ENCODE data around the gene RTRAF.

RTRAF gene

GRCh38 chr14:52014601-52015267 lies 25.4 kb downstream of the RTRAF start:
- no peak for TF ChIP-seq CTCF (IDR thresholded peaks at IDR 0.05; ENCODE audit: insufficient read depth, low read length)
- no peak for TF ChIP-seq REST (IDR thresholded peaks at IDR 0.05; ENCODE audit: insufficient replicate concordance, low read depth)
- Histone ChIP-seq H3K27ac (replicated peaks) (no peak overlapping the region), H3K4me3 (replicated peaks; ENCODE audit: insufficient read depth, low read length) (no peak overlapping the region), H3K27me3 (ENCODE audit: insufficient read depth, poor library complexity, severe bottlenecking) (no peaks in the 10 kb centered on the region)
- peak in 1 of 2 experiments; percentile 35 for DNase-seq (ENCODE audit: low read depth in 1 of 2, low spot score in 1 of 2)

DNA sequence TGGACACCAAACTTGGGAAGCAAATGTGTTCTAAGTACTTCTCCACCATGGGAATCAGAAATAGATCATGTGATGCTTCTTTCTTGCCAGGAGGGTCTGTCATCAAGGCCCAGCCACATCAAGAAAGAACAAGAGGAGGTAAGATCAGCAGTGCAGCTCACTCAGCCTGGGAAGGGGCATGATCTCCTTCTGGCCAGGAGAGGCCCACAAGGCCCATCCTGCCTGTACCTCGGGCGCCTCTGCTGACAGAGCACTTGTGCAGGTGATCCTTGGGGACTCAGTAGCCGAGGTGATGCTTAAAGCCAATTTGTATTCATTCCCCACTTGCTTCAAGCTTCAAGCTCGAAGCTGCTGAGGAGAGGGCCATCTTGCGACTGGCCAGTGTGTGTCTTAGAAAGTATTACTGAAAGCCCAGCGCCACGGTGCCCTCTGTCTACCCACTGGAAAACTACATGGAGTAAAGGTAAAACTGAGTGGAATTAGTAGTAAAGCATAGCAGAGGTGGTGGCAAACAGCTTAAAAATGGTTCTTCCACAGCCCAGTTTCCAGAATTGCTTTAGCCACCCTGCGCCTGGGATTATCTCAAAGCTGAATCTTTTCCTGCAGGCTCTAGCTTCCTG lies 26.2 kb downstream of the RTRAF start:
- no peak overlapping the region for H3K27ac ChIP-seq (replicated peaks)
- no peak overlapping the region for H3K4me3 ChIP-seq (replicated peaks; ENCODE audit: insufficient read depth, low read length)
- H3K27me3 ChIP-seq (ENCODE audit: insufficient read depth, poor library complexity, severe bottlenecking) = no peaks in the 10 kb centered on the region
- peak in 1 of 2 experiments; percentile 18 for DNase-seq (ENCODE audit: low read depth in 1 of 2, low spot score in 1 of 2)
- no peak for TF ChIP-seq REST (IDR thresholded peaks at IDR 0.05; ENCODE audit: insufficient replicate concordance, low read depth)
- no peak for TF ChIP-seq POLR2AphosphoS5 (IDR thresholded peaks at IDR 0.05; ENCODE audit: low read depth)
- TF ChIP-seq SPI1 (IDR thresholded peaks at IDR 0.05; ENCODE audit: borderline replicate concordance, low read depth) = no peak

- Histone ChIP-seq H3K27ac (replicated peaks) (no peak overlapping the region), H3K4me3 (replicated peaks; ENCODE audit: insufficient read depth, low read length) (no peak overlapping the region), H3K27me3 (ENCODE audit: insufficient read depth, poor library complexity, severe bottlenecking) (no peaks in the 10 kb centered on the region)
- TF ChIP-seq SPI1 (IDR thresholded peaks at IDR 0.05; ENCODE audit: borderline replicate concordance, low read depth) = no peak
- no peak for TF ChIP-seq REST (IDR thresholded peaks at IDR 0.05; ENCODE audit: insufficient replicate concordance, low read depth)
- TF ChIP-seq POLR2AphosphoS5 (IDR thresholded peaks at IDR 0.05; ENCODE audit: low read depth) = no peak
- TF ChIP-seq GABPA (IDR thresholded peaks at IDR 0.05; ENCODE audit: low read depth) = no peak
- no peak for TF ChIP-seq CTCF (IDR thresholded peaks at IDR 0.05; ENCODE audit: insufficient read depth, low read length)
- no peak for DNase-seq (ENCODE audit: low read depth in 1 of 2, low spot score in 1 of 2)
These were observed 28.9 kb downstream of the RTRAF start for GRCh38 chr14:52018252-52018651.

All from HL-60 (cell line).